ENCODE results near the gene SH3PXD2A.
"Not testable (repeated sequence)": the region's sequence is repeated elsewhere in the genome, so short reads cannot be mapped to it uniquely, and the experiment has no call there.

SH3PXD2A gene

DNA sequence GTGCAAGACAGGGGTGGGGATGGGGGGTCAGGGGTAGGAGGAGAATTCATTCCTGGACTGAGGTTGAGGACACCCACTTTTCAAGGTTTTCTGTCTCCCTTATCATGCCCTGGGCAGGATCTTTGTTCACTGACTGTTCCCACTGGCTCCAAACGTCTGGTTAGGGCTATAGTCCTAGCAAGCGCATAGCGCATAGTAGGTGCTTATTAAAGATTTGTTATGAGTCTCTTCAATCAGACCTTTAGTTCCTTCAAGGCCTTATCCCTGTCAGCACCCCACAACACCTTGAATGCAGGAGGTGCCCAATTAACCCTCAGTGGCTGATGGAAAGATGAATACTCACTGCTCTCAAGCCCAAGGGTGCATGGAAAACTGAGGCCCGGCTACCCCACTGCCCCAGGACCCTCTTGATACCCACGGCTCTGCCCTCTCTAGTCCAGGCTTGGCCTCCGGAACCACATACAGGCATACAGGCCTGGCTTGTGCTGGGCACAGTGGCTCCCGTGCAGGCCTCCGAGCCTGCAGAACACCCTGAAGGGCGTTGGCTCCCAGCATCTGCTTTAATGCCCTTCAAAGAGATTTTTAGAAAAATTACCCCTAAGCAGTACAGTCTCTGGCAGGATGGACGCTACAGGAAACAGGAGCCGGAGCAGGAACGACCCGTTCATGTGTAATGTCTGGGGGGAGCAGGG is 177.7 kb downstream of the SH3PXD2A start:
- DNase-seq = no peak

DNA sequence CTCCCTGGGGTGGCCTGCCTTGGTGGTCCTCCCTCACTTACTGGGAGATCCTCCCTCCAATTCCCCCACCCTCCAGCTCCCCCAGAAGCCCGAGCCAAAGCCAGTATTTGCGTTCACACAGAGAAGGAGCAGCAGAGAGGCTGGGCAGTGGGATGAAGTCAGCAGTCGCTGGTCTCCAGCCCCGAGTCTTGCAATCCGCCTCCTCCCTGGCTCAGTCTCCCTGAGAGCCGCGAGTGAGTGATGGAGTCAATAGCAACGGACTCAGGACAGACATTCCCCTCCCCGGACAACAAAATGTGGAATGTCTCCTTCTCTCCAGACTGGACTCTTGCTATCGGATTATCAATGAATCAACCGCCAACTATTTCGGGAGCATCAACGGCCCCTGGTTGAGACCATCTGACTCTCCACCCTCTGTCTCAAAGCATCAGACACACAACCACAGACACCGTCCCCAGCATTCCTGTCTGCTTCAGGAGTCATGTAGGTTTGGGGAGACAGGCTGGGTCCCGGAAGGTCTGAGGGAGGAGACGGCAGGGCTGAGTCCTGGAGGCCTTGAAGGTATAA is 178.4 kb downstream of the SH3PXD2A start:
- DNase-seq = no peak

DNA sequence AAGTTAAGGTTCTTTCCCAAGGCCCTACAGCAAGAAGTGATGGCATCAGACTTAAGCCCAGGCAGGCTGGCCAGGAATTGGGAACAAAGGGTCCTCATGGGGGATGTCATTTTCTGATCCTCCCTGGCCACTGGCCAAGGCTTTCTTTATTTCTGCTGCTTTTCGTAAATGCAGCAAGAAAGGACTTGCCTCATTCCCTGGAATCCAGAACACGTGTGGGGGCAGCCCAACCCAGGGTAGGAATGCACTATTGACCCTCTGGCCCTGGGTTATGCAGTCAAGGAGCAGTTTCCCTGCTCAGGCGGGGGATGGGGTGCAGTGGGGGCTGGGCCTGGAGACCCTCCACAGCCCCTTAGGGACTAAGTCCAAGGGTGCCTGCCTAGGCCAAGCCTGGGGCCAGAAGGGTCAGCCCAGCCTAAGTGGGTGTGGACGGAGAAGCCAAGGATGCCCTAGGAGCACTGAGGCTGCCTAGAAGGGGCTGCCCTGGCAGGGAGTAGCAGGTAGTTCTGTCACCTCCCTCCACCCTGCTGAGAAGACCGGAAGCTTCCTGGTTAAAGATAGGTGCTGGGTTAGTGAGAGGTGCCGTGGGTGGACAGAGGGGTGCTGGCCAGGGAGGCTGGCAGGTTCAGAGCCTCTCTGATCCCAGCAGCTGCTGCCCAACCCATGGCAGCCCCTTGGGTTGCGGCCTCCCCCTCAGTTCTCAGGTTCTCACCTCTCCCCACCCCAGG is 179.2 kb downstream of the SH3PXD2A start:
- no peak for DNase-seq

DNA sequence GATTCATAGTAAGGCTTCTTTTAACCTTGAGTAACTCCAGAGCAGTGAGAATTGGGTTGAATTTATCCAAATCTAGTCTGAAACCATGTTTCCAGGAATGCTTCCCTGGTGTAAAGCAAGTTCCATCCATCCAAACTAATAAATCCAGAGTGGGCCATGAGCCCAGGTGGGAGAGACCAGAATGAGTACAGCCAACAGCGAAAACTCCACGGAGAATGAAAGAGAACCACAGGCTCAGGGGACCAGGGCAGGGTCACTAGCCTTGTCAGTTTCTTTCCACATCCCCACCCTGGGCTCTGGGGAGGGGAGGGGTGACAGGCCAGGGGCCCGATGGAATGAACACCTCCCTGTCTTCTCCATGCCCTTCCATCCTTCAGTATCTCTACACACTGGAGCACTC is 181.8 kb downstream of the SH3PXD2A start:
- no peak for DNase-seq

DNA sequence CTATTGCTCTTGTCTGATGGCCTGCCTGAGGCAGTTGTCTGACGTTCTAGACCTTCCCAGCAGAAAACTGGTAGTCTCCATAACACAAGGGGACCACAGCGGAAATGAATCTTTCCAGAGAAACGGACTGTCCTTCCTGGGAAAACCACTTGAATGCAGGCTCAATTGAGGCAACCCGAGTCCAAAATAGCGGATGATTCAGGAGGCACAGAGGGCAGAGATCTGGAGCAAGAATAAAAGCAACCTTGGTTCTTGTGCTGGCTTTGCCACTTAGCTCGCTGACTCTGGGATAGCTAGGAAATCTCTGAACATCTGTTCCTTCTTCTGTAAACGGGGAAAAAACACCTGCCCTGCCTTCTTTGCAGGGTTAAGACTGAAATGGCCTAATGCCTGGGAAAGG is 183.0 kb downstream of the SH3PXD2A start:
- no peak for DNase-seq

DNA sequence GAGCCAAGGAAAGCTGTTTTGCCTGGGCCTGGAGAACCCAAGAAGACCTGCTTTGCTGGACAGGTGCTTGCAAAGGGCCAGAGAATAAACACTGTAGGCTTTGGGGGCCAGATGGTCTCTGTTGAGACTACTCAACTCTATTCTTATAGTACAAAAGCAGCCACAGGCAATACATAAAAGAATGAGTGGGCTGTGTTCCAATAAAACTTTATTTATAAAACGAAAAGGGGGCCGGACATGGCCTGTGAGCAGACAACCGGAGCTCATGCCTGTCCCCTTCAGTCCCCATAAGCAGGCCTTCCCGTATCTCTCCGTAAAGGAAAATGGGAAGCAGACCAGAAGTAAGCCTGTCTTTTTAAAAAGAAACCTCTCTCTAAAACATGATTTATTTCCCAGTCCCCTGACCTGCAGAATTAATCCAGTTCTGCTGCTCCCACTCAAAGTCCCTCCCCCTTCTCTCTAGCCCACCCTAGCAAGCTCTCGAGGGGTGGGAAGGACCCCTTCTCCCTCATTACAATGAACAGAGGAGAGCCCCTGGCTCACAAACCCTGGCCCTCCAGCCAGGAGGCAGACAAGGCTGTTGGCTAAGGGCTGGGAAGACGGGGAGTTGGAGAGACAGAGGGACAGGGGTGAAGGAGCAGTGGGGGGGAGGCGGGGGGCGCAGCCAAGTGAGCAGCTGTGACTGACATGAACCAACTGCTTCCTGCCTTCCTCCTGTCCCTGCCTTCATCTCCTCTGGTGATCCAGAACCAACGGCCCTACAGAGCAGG is 184.1 kb downstream of the SH3PXD2A start:
- no peak for DNase-seq

DNA sequence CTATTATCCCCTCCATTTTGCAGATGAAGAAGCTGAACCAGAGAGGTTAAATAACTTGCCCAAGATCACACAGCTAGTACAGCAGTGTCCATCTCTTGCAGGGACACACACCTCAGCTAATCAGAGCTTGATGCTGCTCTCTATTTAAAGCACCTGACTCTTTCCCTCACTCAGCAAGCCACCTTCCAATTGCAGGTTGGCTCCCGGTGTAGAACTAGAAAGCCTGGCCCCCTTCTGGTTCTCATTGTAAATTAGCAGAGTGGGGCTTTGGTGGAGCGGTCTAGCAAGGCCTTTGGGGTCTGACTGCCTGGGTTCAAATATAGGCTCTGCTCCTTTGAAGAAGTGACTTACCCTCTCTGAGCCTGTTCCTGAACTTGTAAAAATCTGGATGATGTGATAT is 185.4 kb downstream of the SH3PXD2A start:
- DNase-seq = no peak

DNA sequence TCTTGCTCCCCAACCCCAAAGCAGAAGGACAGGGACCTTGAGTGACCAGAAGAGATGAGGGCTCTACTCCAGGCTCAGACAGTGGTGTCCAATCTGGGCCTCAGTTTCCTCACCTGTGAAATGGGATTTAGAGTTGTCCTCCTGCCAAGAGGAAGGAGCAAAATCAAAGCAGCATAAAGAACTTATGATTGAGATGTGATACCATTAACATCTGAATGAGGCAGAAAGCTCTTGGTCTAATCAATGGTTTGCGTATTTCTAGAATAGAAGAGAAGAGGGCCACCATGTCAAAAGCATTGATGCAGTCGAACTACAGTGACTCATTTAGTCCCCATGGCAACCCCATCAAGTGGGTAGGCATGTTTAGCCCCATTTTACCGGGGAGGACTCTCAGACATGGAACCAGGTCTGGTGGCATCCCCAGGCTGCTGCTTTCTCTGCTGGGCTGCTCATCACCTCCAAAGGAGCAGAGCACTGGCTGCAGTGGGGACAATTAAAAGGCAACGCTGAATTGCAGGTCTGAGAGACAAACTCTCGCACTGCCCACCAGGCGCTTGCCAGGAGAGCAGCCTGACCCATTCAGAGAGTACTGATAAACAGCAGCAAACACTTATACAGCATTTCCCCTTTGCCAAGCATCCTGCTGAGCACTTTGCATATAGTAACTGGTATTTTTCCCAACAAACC is 186.0 kb downstream of the SH3PXD2A start:
- DNase-seq = no peak

DNA sequence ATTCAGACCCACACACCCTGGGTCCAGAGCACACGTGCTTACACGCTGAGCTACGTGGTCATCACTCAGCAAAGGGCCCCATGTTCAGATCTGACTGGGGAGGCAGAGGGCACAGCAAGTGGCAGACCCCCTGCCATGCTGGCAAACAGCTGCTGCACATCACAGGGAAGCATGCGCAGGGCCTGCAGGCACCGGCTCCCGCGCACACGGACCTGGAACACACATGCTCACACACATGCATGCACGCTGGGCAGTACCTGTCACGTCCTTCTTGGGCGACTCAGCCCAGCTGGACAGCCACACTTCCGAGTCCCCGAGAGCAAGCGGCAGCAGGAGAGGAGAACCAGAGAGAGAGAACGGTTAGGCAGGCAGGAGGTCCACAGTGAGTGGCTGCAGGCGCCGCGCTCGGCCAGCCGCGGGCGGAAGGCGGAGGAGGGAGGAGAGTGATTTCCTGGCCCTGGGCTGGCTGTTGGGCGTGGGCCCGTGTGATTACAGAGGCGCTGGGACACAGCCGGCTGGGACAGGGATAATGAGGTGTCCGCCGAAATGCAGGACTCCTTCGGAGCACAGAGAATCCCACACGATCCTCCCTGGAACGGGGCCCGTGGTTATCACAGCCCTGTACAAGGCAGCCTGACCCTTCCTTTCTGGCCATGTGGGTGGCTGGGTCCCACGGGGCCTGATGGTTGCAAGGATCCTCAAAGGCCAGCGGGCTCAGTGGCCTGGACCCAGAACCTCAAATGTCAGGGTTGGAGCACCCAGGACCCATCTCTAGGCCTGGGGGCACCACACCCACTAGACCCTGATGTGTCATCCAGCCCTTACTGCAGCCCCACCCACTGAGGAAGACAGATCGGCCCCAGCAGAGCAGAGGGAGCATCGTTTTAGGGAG is 186.8 kb downstream of the SH3PXD2A start:
- no peak for DNase-seq

DNA sequence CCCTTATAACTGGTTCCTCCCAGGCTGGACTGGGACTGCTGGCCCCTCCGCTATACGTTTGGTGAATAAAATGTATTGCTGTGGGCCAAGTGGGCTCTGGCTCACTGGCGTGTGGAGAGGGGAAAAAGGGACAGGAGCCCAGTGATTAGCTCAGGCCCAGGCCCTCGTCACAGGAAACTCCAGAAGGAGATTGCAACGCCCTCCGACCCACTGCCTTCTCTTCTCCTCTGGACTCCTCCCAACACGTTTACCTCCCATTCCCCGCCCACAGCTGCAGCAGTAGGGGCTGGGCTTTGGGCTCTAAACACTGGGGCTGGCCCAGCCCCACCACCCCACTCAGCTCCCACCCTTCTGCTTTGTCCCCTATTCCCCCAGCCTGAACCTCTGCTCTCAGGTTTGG is 188.0 kb downstream of the SH3PXD2A start:
- no peak for DNase-seq

DNA sequence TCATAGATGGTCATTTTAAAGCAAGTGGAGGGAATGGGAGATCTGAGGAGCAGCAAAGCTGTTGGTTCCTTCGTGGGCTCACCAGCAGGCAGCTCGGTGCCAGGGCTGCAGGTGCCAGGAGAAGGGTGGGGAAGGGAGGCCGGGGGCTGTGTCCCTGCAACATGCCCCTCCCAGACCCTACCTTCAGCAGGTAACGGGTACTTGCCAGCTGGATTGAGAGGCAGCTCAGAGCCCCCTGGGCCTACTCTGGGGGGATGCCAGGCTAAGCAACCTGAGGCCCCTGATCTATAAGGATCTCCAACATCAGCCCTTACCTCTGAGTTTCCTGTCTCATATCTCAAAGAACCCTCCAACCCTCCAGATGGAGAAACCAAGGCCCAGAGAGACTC is 188.6 kb downstream of the SH3PXD2A start:
- DNase-seq = no peak

DNA sequence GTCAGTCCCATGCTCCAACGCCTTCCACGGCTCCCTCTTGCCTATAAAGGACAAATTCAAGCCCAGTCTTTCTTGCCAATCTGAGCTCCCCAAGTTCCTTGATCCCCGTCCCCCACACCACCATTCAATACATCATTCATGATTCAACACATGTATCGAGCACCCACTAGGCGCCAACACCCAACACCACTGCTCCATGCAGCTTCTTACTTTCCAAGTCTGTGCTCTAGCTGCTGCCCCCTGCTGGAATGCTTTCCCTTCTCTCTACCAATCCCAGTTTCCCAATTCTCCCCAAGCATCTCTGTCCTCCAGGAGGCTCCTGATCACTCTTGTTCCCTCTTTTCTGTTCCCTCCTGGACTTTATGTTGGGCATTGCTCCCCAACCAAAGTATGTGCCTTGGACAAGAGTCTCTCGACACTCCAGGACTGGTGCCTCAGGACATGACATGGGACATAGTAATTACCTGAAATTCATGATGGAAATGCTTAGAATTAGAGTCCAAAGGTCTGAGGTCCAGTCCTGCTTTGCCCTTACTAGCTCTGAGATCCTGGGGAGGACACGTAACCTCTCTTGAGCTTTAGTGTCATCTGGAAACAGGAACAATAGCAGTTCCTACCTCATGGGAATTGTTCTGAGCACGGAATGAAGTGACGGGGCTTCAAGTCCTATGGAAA is 189.2 kb downstream of the SH3PXD2A start:
- no peak for DNase-seq

DNA sequence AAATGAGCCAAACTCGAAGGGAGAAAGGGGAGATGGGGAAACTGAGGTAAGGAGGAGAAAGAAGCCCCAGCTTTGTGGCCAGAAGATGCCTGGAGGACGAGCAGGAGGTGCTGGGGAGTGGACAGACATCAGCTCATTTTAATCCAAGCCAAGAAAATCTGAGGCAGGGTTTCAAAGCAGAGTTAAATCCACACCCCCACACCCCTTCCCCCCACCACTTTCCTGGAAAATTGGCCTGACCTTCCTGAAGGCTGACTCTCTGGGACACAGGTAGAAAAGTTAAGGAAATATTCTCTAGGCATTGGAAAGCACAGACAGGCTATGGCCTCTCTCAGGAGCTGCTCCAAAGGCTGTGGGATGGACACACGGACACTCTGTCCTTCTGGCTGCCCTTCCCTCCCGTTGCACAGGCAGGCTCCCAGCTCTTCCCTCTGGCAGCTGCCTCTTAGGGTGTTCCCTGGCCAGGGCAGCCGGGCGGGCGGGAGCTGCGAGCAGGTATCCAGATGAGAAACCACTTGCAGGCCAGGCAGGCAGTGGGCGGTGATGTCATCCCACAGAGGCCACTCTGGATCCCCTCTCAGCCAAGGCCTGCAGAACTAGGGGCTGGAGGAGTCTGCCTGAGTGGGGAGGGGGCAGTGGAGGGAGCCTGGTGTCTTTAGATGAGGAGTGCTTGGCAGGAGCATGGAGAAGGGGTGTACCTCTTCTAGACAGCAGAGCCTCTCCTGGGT is 190.1 kb downstream of the SH3PXD2A start:
- no peak for DNase-seq

DNA sequence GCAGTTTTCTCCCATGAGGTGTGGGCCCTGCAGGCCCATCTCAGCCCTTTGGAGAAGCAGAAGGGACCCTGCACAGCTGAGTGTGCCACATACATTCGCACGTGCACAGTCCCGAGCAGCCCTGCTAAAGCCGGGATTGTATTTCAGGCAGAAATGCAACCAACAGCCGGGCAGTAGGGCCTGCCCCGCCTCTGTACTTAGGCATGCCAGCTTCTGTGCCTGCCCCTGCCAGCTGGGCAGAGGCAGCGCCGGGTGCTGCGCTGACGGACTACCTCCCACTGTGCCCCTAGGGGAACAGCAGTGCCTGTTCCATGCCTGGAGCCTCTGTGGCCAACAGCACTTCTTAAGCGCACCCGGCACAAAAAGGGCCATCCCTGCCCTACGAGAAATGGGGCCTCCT is 191.6 kb downstream of the SH3PXD2A start:
- no peak for DNase-seq

DNA sequence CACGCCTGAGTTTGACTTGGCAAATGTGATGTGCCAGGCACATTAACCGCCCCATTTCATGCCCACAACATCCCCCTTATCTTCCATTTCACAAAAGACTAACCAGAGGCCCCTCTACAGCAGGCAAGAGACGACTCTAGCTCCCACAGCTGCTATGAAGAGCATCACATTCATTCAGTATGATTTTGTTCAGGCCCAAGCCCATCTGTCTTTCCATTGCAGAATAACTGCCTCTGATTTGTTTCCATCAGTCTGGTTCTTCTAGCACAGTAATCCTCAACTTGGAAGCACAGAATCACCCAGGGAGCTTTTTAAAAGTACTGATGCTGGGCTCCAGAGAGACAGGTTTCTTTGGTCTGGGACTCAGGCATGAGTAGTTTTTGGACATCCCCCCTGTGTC is 192.1 kb downstream of the SH3PXD2A start:
- DNase-seq = no peak

DNA sequence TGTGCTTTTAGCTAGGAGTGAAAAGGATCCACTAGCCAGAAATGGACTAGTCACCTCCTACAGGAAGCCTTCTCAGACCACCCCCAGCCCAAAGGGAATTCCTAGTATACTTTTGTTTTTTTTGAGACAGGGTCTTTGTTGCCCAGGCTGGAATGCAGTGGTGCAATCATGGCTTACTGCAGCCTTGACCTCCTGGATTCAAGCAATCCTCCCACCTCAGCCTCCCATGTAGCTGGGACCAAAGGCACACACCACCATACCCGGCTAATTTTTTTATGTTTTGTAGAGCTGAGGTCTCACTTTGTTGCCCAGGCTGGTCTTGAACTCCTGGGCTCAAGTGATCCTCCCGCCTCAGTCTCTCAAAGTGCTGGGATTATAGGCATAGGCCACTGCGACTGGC is 192.7 kb downstream of the SH3PXD2A start:
- not testable (repeated sequence) for DNase-seq

DNA sequence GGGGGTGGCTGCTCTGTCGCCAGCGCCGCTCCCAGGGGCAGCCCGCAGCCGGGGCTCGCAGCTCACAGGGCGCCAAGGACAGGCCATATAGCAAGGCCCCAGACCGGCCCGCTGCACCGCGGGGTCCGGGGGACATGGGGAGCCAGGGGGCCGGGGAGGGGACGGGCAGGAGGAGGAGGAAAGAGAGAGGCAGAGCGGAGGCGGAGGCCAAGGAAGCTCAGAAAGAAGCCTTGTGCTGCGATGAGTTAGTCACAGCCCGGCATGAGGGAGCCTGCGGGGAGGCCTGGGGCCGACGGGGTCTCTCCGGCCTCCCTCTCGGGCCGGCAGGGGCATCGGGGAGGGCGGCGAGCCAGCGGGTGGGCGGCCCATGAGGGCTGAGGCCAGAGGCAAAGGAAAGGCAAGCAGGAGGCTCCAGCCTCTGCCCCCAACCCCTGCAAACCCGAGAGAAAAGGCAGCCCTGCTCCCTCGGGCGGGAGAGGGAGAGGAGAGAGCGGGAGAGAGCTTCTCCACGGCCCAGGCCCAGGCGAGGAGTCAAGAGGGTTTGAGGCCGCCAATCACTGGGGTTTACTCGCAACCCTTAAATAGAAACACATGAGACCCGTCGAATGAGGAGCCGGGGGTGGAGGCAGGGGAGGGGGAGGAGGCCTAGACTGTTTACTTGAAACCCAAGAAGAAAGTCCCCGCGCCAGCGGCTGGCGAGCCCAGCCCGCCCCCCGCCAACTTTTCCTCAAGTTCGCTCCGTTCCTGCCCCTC is 194.0 kb downstream of the SH3PXD2A start:
- peak; percentile 48 for DNase-seq

DNA sequence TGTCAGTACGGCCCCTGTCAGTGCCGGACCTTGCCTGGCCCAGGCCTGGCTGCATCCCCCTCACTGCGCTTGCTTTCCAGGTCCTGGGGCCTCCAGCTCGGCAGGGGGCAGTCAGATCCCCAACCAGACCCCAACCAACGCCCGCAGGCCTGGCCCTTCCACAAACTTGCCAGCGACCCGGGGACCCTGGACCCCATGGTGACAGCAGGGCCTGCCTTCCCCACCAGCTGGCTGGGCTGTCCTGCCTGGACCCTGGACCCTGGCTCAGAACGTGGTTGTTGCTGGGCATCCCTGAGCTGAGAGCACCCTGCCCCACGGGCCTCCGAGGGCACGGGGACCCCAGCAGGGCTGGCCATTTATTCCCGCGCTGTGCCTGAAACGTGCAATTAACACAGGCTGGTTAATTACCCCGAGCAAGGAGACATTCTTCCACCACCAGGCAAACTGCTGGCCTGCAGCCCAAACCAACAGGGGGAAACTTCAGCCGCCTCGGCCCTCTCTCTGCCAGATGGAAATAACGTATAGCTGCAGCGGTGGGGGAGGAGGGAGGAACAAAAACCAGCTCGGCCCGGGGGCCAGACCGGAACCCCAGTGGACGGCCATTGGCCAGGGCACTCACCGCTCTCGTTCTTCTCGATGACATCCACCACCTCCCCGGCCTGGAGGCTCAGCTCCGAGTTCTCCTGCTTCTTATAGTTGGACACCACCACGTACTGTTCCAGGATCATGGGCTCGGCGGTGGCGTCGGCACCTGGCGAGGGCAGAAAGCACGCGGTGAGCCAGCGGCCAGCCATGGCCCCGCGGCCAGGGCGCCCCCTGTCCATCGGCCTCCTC is 194.8 kb downstream of the SH3PXD2A start:
- DNase-seq = no peak
